D721Med (cell line): ENCODE results near the gene MMP13.
"Not testable (repeated sequence)": the region's sequence is repeated elsewhere in the genome, so short reads cannot be mapped to it uniquely, and the experiment has no call there.

Experiments used
- DNase-seq: peaks from one replicate; pipeline ENCODE4 v3.0.0; 2011; ENCODE audit warnings: low spot score; ENCODE audit not compliant: insufficient read length
- FAIRE-seq: peaks from 2 replicates; lab custom pipeline; 2011; peaks lifted over from hg19 to GRCh38; lab: Jason Lieb, UNC
- TF ChIP-seq, protein P1 (sequence below): IDR thresholded peaks from 2 replicates; pipeline ENCODE4 v1.5.1; 2012; ENCODE audit warnings: mild to moderate bottlenecking, control low read depth; ENCODE audit not compliant: insufficient read depth; ENCODE audit errors: missing control alignments

Gene MMP13

DNA sequence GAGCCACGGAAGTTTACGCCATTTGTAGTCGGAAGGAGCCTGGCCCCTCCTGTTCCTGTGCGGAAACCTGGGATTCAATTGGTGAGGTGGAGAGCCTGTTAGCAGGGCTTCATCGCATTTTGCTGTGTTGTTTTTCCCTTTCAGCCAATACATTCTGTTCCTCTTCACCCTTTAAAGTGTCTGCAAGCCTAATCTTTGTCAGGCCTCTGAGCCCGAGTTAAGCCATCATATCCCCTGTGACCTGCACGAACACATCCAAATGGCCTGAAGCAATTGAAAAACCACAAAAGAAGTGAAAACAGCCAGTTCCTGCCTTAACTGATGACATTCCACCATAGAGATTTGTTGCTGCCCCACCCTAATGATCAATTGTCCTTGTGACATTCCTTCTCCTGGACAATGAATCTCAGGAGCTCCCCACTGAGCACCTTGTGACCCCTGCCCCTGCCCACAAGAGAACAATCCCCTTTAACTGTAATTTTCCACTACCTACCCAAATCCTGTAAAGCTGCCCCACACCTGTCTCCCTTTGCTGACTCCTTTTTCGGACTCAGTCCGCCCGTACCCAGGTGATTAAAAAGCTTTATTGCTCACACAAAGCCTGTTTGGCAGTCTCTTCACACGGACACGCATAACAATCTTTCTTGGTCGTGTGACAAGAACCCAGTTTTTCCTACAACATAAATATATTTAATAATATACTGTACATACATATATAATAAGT is 43.6 kb downstream of the MMP13 start:
- TF ChIP-seq, protein P1, sequence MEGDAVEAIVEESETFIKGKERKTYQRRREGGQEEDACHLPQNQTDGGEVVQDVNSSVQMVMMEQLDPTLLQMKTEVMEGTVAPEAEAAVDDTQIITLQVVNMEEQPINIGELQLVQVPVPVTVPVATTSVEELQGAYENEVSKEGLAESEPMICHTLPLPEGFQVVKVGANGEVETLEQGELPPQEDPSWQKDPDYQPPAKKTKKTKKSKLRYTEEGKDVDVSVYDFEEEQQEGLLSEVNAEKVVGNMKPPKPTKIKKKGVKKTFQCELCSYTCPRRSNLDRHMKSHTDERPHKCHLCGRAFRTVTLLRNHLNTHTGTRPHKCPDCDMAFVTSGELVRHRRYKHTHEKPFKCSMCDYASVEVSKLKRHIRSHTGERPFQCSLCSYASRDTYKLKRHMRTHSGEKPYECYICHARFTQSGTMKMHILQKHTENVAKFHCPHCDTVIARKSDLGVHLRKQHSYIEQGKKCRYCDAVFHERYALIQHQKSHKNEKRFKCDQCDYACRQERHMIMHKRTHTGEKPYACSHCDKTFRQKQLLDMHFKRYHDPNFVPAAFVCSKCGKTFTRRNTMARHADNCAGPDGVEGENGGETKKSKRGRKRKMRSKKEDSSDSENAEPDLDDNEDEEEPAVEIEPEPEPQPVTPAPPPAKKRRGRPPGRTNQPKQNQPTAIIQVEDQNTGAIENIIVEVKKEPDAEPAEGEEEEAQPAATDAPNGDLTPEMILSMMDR = no peak
- FAIRE-seq = no peak
- DNase-seq = no peak

DNA sequence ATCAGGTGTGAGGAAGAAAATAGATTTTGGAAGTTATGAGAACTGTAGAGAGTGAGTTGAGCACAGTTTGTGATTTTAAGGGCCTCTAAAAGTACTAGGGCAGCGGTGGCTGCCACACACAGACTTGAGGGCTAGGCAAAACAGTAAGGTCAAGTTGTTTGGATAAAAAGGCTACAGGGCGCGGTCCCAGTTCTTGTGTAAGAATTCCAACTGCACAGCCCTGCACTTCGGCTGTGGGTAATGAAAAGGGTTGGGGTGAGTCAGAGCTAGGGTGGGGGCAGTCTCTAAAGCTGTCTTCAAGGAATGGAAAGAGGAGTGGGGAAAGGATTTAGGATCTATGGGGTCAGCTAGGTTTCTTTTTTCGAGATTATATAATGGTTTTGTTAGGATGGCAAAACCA is 49.7 kb downstream of the MMP13 start:
- not testable (repeated sequence) for FAIRE-seq, DNase-seq

DNA sequence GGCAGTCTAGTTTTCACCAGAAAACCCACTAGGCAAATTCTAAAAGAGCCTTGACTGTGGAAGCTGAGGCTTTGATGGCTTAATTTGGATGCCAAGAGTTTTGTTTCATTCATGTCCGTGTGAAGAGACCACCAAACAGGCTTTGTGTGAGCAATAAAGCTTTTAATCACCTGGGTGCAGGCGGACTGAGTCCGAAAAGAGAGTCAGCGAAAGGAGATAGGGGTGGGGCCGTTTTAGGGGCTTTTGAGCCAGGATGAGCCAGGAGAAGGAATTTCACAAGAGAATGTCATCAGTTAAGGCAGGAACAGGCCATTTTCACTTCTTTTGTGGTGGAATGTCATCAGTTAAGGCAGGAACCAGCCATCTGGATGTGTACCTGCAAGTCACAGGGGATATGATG is 51.6 kb downstream of the MMP13 start:
- not testable (repeated sequence) for FAIRE-seq, DNase-seq

DNA sequence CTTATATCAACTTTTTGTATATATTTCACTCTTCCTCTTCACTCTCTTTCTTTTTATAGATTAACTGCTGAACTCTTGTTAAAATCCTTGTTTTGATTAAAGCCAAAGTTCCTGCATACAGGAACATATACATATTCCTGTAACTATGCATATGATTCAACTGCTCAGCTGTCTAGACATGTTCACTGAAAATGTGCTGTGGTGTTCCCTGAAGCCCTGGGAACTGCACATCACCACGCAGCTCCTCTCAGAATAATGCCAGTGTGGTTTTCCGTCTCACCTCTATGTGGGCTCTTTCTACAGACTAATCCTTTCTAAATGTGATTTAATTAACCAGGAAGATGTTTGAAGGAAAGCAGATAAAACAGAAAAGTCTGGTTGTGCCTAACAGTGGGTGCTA is 55.2 kb downstream of the MMP13 start:
- DNase-seq = no peak
- TF ChIP-seq, protein P1 = no peak
- no peak for FAIRE-seq
